HepG2 (cell line): ENCODE measurements around the gene LMF2. TPM values are rescaled to one million over a fixed set of nuclear protein-coding genes. Genes with fewer than 3 reads are reported as not detected.

Source experiments
- ATAC-seq: fragments of 200-7000 bp; cut with Tn5 transposase; 3 replicates; pipeline ENCODE4 v1.9.1; 2020; ENCODE audit warnings: mild to moderate bottlenecking, moderate library complexity
- BruUV-seq: library from RNA; stranded (reverse); fragments of 400-500 nt; replicated peaks from 2 replicates; lab custom pipeline; 2021; lab: Mats Ljungman, UMichigan
- CTCF ChIA-PET: fragments of 300-600 bp; formaldehyde crosslinking; extraction: SDS; loops from one replicate; lab custom pipeline; 2021; ENCODE audit warnings: low total read pairs, inconsistent platforms, low intra/inter-chr PET ratio; lab: Yijun Ruan, JAX
- POLR2A ChIA-PET: fragments of 350-600 bp; sonication (Branson Sonifier 250); formaldehyde crosslinking; loops from one replicate; lab custom pipeline; 2020; ENCODE audit warnings: antibody characterized with exemption, inconsistent platforms; lab: Yijun Ruan, JAX
- DNase-seq: peaks from one replicate; pipeline ENCODE4 v3.0.0-alpha.2; 2015; ENCODE audit warnings: low spot score
- FAIRE-seq: peaks from 3 replicates; lab custom pipeline; 2011; peaks lifted over from hg19 to GRCh38; lab: Jason Lieb, UNC
- H2AFZ ChIP-seq: one replicate; pipeline ENCODE4 v1.6.1; 2011; ENCODE audit warnings: low read length, inconsistent platforms
- H3K27ac ChIP-seq: fragments of 300-600 bp; 3 replicates; pipeline ENCODE4 v1.8.0; 2011; ENCODE audit warnings: mixed run types, mild to moderate bottlenecking, mixed read lengths, low read length, inconsistent platforms; ENCODE audit not compliant: insufficient read depth; ENCODE audit errors: extremely low read length
- H3K27me3 ChIP-seq, 2 experiments: fragments of 200-600 bp in 1 of 2; 2 replicates in 1 of 2; 3 replicates in 1 of 2; pipeline versions ENCODE4 v1.6.0 to v1.8.0; 2011; ENCODE audit warnings: low read length in 2 of 2, mild to moderate bottlenecking in 2 of 2, moderate library complexity in 2 of 2, inconsistent platforms in 1 of 2; ENCODE audit not compliant: insufficient read depth in 2 of 2, control insufficient read depth in 1 of 2
- H3K36me3 ChIP-seq, 2 experiments: fragments of 200-600 bp in 1 of 2; replicated peaks in 1 of 2; 2 replicates in 1 of 2; 3 replicates in 1 of 2; pipeline versions ENCODE4 v1.5.1 to v1.8.0; 2011; ENCODE audit warnings: low read length in 2 of 2, inconsistent platforms in 1 of 2; ENCODE audit not compliant: insufficient read depth in 2 of 2, control insufficient read depth in 1 of 2
- H3K4me1 ChIP-seq: 2 replicates; pipeline ENCODE4 v1.5.1; 2012; ENCODE audit warnings: low read length, inconsistent platforms; ENCODE audit not compliant: insufficient read depth
- H3K4me2 ChIP-seq: 2 replicates; pipeline ENCODE4 v1.6.0; 2011; ENCODE audit warnings: low read depth, low read length, inconsistent platforms
- H3K4me3 ChIP-seq, 3 experiments: fragments of 200-600 bp in 1 of 3; sonication (generic), shearing (Covaris generic) in 1 of 3; replicated peaks in 1 of 3; 2 replicates each; pipeline ENCODE4 v1.5.1; 2011 to 2016; ENCODE audit warnings: low read length in 3 of 3, inconsistent platforms in 2 of 3, low read depth in 2 of 3, mild to moderate bottlenecking in 2 of 3, control low read depth in 1 of 3, mixed read lengths in 1 of 3; ENCODE audit not compliant: insufficient read depth in 1 of 3
- H3K79me2 ChIP-seq: one replicate; pipeline ENCODE4 v1.6.1; 2011; ENCODE audit warnings: low read length, inconsistent platforms; ENCODE audit not compliant: insufficient read depth
- H3K9ac ChIP-seq: 2 replicates; pipeline ENCODE4 v1.6.0; 2011; ENCODE audit warnings: mild to moderate bottlenecking, low read depth, low read length, inconsistent platforms; ENCODE audit not compliant: insufficient read depth
- H3K9me3 ChIP-seq: 2 replicates; pipeline ENCODE4 v1.5.1; 2012; ENCODE audit warnings: mild to moderate bottlenecking, low read length
- H4K20me1 ChIP-seq: 2 replicates; pipeline ENCODE4 v1.6.0; 2011; ENCODE audit warnings: inconsistent platforms, mild to moderate bottlenecking, low read length, moderate library complexity; ENCODE audit not compliant: insufficient read depth
- AGO2 ChIP-seq: fragments of 200-400 bp; formaldehyde crosslinking; optimal IDR thresholded peaks from 2 replicates; pipeline ENCODE3; 2017; ENCODE audit warnings: mild to moderate bottlenecking, low read depth, low read length, moderate library complexity
- AKAP8 ChIP-seq: sonication (generic); formaldehyde crosslinking; IDR thresholded peaks from 2 replicates; pipeline ENCODE4 v1.5.1; 2020; ENCODE audit warnings: mild to moderate bottlenecking, missing genetic modification reagents
- ARNTL ChIP-seq: sonication (generic); formaldehyde crosslinking; IDR thresholded peaks from 2 replicates; pipeline ENCODE4 v1.4.0; 2020; ENCODE audit warnings: mild to moderate bottlenecking, missing genetic modification reagents
- ESRRA ChIP-seq: sonication (generic); formaldehyde crosslinking; IDR thresholded peaks from 2 replicates; pipeline ENCODE4 v1.5.1; 2020; ENCODE audit warnings: mild to moderate bottlenecking, low read depth, missing genetic modification reagents
- HNRNPK ChIP-seq: fragments of 200-400 bp; formaldehyde crosslinking; IDR thresholded peaks from 2 replicates; pipeline ENCODE4 v1.6.1; 2018; ENCODE audit warnings: low read length, low read depth, moderate library complexity, mild to moderate bottlenecking; ENCODE audit not compliant: poor library complexity, severe bottlenecking
- JUN ChIP-seq: sonication (generic); formaldehyde crosslinking; IDR thresholded peaks from 2 replicates; pipeline ENCODE4 v1.4.0; 2020; ENCODE audit warnings: mild to moderate bottlenecking, missing genetic modification reagents
- KAT7 ChIP-seq: IDR thresholded peaks from 2 replicates; pipeline ENCODE4 v1.6.1; 2018; ENCODE audit warnings: borderline replicate concordance, missing compliant biosample characterization
- KDM2A ChIP-seq: sonication (generic); formaldehyde crosslinking; IDR thresholded peaks from 2 replicates; pipeline ENCODE4 v1.4.0; 2020; ENCODE audit warnings: low read depth, missing genetic modification reagents, borderline replicate concordance
- MAX ChIP-seq: IDR thresholded peaks from 2 replicates; pipeline ENCODE4 v1.6.1; 2012; ENCODE audit warnings: inconsistent platforms
- MEF2D ChIP-seq: sonication (generic); formaldehyde crosslinking; IDR thresholded peaks from 2 replicates; pipeline ENCODE4 v1.5.1; 2020; ENCODE audit warnings: mild to moderate bottlenecking, missing genetic modification reagents
- MXI1 ChIP-seq: IDR thresholded peaks from 3 replicates; pipeline ENCODE4 v1.6.1; 2012; ENCODE audit warnings: low read depth, low read length, inconsistent platforms, borderline replicate concordance
- SALL2 ChIP-seq: sonication (generic); formaldehyde crosslinking; IDR thresholded peaks from 2 replicates; pipeline ENCODE4 v1.8.1; 2023; ENCODE audit warnings: mild to moderate bottlenecking, missing genetic modification reagents, inconsistent platforms
- SNAI1 ChIP-seq: sonication (generic); formaldehyde crosslinking; IDR thresholded peaks from 2 replicates; pipeline ENCODE4 v1.5.0; 2020; ENCODE audit warnings: mild to moderate bottlenecking, missing genetic modification reagents, borderline replicate concordance
- ZNF10 ChIP-seq: sonication (generic); formaldehyde crosslinking; IDR thresholded peaks from 2 replicates; pipeline ENCODE4 v1.4.0; 2020; ENCODE audit warnings: mild to moderate bottlenecking, low read depth, missing genetic modification reagents, borderline replicate concordance
- ZNF234 ChIP-seq: sonication (generic); formaldehyde crosslinking; conservative IDR thresholded peaks from 2 replicates; pipeline ENCODE4 v1.5.1; 2020; ENCODE audit warnings: mild to moderate bottlenecking, missing genetic modification reagents
- ZNF468 ChIP-seq: sonication (generic); formaldehyde crosslinking; IDR thresholded peaks from 2 replicates; pipeline ENCODE4 v1.8.0; 2022; ENCODE audit warnings: mild to moderate bottlenecking, moderate library complexity, missing genetic modification reagents
- ZNF501 ChIP-seq: sonication (generic); formaldehyde crosslinking; IDR thresholded peaks from 2 replicates; pipeline ENCODE4 v1.5.1; 2020; ENCODE audit warnings: mild to moderate bottlenecking, moderate library complexity, missing genetic modification reagents
- ZNF607 ChIP-seq: sonication (generic); formaldehyde crosslinking; IDR thresholded peaks from 2 replicates; pipeline ENCODE4 v1.5.1; 2020; ENCODE audit warnings: missing genetic modification reagents, mild to moderate bottlenecking, borderline replicate concordance
- ZNF670 ChIP-seq: sonication (generic); formaldehyde crosslinking; IDR thresholded peaks from 2 replicates; pipeline ENCODE4 v1.8.0; 2022; ENCODE audit warnings: mild to moderate bottlenecking, missing genetic modification reagents, borderline replicate concordance
- ZNF776 ChIP-seq: sonication (generic); formaldehyde crosslinking; IDR thresholded peaks from 2 replicates; pipeline ENCODE4 v1.4.0; 2020; ENCODE audit warnings: mild to moderate bottlenecking, missing genetic modification reagents
- ZNF788 ChIP-seq: sonication (generic); formaldehyde crosslinking; IDR thresholded peaks from 2 replicates; pipeline ENCODE4 v1.5.0; 2020; ENCODE audit warnings: mild to moderate bottlenecking, missing genetic modification reagents, borderline replicate concordance
- ZNF792 ChIP-seq: IDR thresholded peaks from 2 replicates; pipeline ENCODE4 v1.6.1; 2016
- WGBS: methylation state at CpG from one replicate; pipeline ENCODE4 v1.1.6; 2017; ENCODE audit warnings: low lambda C conversion rate; 5-methylcytosine and 5-hydroxymethylcytosine counted together
- in situ Hi-C: cut with HindIII; loops from 2 replicates; pipeline ENCODE4 v1.10.0; 2017; ENCODE audit warnings: low pct_unique_long_range_greater_than_20kb; ENCODE audit not compliant: extremely low pct_ligation_motif_present
- intact Hi-C: fragments of 100-400 bp; cut with micrococcal nuclease; formaldehyde crosslinking; loops from one replicate; pipeline ENCODE4 v1.10.0; 2022; ENCODE audit not compliant: unreplicated experiment
- polyA plus RNA-seq, 8 experiments: library from polyadenylated mRNA; depleted of rRNA in 3 of 8; stranded (reverse) in 7 of 8; unstranded in 1 of 8; fragments of >200 nt; fragmentation: Illumina TruSeq in 4 of 8; extraction: Trizol in 4 of 8; gene quantifications; 2 replicates each; pipeline versions ENCODE4 v1.2.1 to v1.2.3, GENCODE V29; 2011 to 2016; ENCODE audit warnings: low read depth in 4 of 8, missing spikeins in 1 of 8, mixed read lengths in 1 of 8; ENCODE audit not compliant: insufficient read depth in 1 of 8
- total RNA-seq, 5 experiments: library from RNA; depleted of rRNA; stranded (reverse); fragments of >200 nt; fragmentation: Illumina TruSeq; extraction: Trizol; gene quantifications; 2 replicates each; pipeline ENCODE4 v1.2.3, GENCODE V29; 2016; ENCODE audit warnings: low read depth in 1 of 5
- TF ChIP-seq, protein P1 (sequence below): sonication (generic); formaldehyde crosslinking; IDR thresholded peaks from 2 replicates; pipeline ENCODE4 v1.4.0; 2020; ENCODE audit warnings: missing genetic modification reagents

Gene LMF2
- total and polyA plus RNA-seq, 2 of the 13 experiments (the other 11 are each of a cell fraction or from before 2014, with no cell fraction given): 23.3 to 30.6 TPM

GRCh38 chr22:50531546-50531961, 24.1 kb upstream of the LMF2 start:
- DNase-seq (no peak), FAIRE-seq (no peak), ATAC-seq (peak; percentile 12)
- no TSS peak for BruUV-seq
- H3K9me3 ChIP-seq: no peaks in the 10 kb centered on the region
- H3K4me3 ChIP-seq: peak overlapping the region; percentile 58 to 83 (median 74)
- intact Hi-C loops (no loop called here), in situ Hi-C loops (loop anchor here (5.0 kb wide), 1 partner anchor 36 kb away; no protein-coding TSS in a partner anchor)
- peaks cover 2% of the 10 kb centered on the region for H3K79me2 ChIP-seq
- H3K27me3 ChIP-seq: 0 out of 5 replicates have a peak, but pooled peaks cover 0 to 6% of the 10 kb centered on the region in 2 experiments
- no peaks in the 10 kb centered on the region for H3K36me3 ChIP-seq
- no peaks in the 10 kb centered on the region for H4K20me1 ChIP-seq
- WGBS: 0% methylated on average over 7 of the region's 44 CpGs
- ChIA-PET POLR2A (interaction anchor here (0.8 to 5.9 kb wide), 8 partner anchors 8 to 110 kb away, joined by 3 to 34 read pairs (median 6); partner anchors contain the start of genes KLHDC7B, LMF2, NCAPH2 and SYCE3), CTCF (no interaction called here)
- H3K27ac ChIP-seq: peak overlapping the region; percentile 74
- no peak overlapping the region for H2AFZ ChIP-seq
- peaks cover 74% of the 10 kb centered on the region for H3K4me1 ChIP-seq
- peak overlapping the region; percentile 84 for H3K4me2 ChIP-seq
- peak overlapping the region; percentile 73 for H3K9ac ChIP-seq
- no peak for TF ChIP-seq SNAI1 (CRISPR knock-in tag)
- peak; percentile 34; the same call in 1 of the 2 replicates for TF ChIP-seq ZNF501 (CRISPR knock-in tag)
- TF ChIP-seq MXI1: no peak
- TF ChIP-seq ZNF670: no peak
- peak; percentile 42; the same call in 1 of the 2 replicates for TF ChIP-seq KDM2A (CRISPR knock-in tag)
- no peak for TF ChIP-seq JUN (CRISPR knock-in tag)
- TF ChIP-seq KAT7 (CRISPR knock-in tag): 0 out of 2 replicates have a peak, but pooled peaks have one; percentile 44
- TF ChIP-seq, protein P1, sequence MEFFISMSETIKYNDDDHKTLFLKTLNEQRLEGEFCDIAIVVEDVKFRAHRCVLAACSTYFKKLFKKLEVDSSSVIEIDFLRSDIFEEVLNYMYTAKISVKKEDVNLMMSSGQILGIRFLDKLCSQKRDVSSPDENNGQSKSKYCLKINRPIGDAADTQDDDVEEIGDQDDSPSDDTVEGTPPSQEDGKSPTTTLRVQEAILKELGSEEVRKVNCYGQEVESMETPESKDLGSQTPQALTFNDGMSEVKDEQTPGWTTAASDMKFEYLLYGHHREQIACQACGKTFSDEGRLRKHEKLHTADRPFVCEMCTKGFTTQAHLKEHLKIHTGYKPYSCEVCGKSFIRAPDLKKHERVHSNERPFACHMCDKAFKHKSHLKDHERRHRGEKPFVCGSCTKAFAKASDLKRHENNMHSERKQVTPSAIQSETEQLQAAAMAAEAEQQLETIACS (CRISPR knock-in tag): peak; percentile 86
- no peak for TF ChIP-seq MEF2D (CRISPR knock-in tag)
- TF ChIP-seq ZNF792 (CRISPR knock-in tag): no peak
- no peak for TF ChIP-seq ZNF468 (CRISPR knock-in tag)
- TF ChIP-seq ESRRA: 0 out of 2 replicates have a peak, but pooled peaks have one; percentile 35
- peak; percentile 60; the same call in 1 of the 2 replicates for TF ChIP-seq ZNF607 (CRISPR knock-in tag)
- 0 out of 2 replicates have a peak, but pooled peaks have one; percentile 17 for TF ChIP-seq ZNF234 (CRISPR knock-in tag)
- TF ChIP-seq AGO2: peak; percentile 13
- peak; percentile 51; the same call in 1 of the 2 replicates for TF ChIP-seq MAX
- no peak for TF ChIP-seq ZNF10 (CRISPR knock-in tag)
- 0 out of 2 replicates have a peak, but pooled peaks have one; percentile 41 for TF ChIP-seq ZNF776 (CRISPR knock-in tag)
- 0 out of 2 replicates have a peak, but pooled peaks have one; percentile 22 for TF ChIP-seq AKAP8 (CRISPR knock-in tag)
- TF ChIP-seq SALL2 (CRISPR knock-in tag): no peak
- TF ChIP-seq ZNF788: no peak
- peak; percentile 70 for TF ChIP-seq HNRNPK
- TF ChIP-seq ARNTL: no peak
